NCI-H526 (cell line): ENCODE data around the gene C1GALT1.

ENCODE experiments used
- DNase-seq, 2 experiments: peaks; one replicate each; lab custom pipeline; 2025; lab: John Stamatoyannopoulos, UW

Gene C1GALT1

DNA sequence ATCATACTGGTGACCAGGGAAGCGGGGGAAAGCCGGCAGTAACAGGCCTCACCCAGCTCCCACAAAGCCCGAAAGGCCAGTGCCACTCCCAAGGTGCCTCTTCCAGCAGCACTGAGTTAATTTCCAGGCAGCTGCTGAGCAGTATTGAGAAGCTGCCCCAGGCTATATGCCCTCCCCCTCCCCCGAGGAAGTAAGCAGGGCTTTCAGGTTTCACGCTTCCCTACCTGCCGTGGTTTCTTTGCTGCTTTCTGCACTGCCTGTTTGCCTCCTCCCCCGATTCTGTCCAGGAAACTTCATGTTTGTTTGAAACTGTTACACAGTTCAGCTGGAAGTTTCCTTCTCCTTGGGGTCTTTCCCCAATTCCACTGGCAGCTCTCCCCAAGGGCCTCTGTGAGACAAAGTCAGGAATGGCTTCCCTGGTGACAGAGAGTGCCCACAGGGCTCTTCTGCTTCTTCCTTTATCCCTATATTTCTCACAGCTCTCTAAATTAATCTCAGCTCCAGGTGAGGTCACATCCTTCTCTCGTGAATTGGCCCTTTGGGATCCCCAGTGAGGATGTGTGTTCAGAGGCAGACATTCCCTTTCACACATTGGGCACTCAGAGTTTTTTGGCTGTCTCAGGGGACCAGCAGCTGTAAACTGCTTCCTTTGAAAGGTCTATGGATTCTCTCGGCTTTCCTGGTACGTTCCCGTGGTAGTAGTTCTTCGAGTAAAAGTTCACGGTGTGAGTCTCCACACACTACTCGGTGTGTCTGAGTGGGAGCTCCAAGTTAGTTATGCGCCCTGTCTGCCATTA is 19.4 kb downstream of the C1GALT1 start:
- DNase-seq = peak in 1 of 2 experiments; percentile 42

DNA sequence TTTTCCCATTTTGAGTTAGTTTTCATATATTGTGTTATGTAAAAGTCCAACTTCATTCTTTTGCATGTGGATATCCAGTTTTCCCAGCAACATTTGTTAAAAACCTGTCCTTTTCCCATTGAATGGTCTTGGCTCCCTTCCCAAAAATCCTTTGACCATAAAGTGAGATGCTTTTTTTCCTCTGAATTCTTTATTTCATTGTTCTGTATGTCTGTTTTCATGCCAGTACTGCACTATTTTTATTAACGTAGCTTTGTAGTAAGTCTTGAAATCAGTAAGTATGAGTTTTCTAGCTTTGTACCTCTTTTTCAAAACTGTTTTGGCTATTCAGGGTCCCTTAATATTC is 20.0 kb downstream of the C1GALT1 start:
- DNase-seq = no peak

DNA sequence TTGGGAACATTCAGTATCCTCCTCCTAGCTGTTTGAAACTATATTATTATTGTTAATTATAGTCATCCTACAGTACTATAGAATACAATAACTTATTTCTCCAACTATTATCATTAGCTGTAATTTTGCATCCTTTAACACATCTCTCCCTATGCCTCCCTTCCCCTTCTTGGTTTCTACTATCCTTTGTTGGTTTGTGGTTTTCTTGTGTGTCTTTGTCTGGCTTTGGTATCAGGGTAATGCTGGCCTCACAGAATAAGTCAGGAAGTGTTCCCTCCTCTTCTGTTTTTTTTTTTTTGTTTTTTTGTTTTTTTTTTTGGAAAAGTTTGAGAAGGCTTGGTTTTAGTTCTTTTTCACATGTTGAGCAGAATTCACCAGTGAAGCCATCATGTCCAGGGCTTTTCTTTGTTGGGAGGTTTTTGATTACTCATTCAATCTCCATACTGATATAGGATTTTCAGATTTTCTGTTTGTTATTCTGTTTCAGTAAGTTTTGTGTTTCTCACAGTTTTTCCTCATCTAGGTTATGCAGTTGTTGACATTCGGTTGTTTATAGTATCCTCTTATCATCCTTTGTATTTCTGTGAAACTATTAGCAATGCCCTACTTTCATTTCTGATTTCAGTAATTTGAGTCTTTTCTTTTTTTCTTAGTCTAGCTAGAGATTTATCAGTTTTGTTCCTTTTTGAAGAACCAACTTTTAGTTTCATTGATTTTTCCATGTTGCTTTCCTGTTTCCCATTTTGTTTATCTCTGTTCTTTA is 21.6 kb downstream of the C1GALT1 start:
- no peak for DNase-seq

GRCh38 chr7:7207876-7208275 is 25.5 kb downstream of the C1GALT1 start:
- DNase-seq = no peak

GRCh38 chr7:7208520-7208919 is 26.2 kb downstream of the C1GALT1 start:
- DNase-seq = no peak

DNA sequence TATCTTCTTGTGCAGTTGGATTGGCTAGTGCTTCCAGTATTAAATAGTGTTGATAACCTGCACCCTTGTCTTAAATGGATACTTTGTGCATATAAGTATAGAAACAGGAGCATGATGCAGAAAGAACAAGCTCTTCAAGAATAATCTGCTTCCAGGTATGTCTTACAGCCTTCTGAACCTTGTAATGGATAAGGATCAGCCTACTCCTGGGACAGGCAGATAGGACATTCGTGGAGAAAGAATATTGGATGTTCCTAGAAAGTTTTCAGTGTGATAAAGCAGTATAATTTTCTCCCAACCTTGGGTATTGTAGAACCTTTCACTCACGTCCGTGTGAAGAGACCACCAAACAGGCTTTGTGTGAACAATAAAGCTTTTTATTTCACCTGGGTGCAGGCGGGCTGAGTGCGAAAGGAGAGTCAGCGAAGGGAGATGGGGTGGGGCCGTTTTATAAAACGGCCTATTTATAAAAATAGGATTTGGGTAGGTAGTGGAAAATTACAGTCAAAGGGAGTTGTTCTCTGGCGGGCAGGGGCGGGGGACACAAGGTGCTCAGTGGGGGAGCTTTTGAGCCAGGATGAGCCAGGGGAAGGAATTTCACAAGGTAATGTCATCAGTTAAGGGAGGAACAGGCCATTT is 27.2 kb downstream of the C1GALT1 start:
- DNase-seq = no peak

GRCh38 chr7:7210475-7211237 is 28.3 kb downstream of the C1GALT1 start:
- DNase-seq = peak; percentile 19 to 65

DNA sequence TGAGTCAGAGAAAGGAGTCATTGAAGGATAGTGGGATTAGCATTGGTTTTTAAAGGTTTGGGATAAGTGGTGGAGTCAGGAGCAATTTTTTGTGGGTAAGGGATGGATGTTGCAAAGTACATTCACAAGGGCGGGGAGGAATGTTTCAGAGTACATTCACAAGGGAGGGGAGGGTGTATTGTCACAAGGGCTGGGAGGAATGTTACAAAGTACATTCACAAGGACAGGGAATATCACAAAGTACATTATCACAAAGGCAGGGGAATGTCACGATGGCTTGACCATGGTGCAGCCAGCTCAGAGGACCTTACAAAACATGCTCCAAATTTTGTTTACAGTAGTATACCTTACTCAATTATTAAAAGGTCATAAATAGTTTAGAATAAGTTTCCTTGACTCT is 30.3 kb downstream of the C1GALT1 start:
- no peak for DNase-seq

GRCh38 chr7:7214398-7215347 is 32.3 kb downstream of the C1GALT1 start:
- no peak for DNase-seq

- no peak for DNase-seq
Observed at GRCh38 chr7:7216279-7216678, 33.9 kb downstream of the C1GALT1 start.

DNA sequence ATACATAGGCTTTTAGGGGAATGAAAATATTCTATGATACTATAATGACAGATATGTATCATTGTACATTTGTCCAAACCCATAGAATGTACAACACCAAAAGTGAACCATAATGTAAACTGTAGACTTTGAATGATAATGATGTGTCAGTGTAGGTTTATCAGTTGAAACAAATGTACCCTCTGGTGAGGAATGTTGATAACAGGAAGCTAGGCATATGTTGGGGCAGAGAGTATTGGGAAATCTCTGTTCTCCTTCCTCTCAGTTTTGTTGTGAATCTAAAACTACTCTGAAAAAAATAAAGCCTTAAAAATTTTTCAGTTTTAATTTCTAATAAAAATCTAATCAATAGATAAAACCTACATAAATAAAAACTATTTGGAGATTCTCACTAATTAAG is 36.9 kb downstream of the C1GALT1 start:
- DNase-seq = no peak

DNA sequence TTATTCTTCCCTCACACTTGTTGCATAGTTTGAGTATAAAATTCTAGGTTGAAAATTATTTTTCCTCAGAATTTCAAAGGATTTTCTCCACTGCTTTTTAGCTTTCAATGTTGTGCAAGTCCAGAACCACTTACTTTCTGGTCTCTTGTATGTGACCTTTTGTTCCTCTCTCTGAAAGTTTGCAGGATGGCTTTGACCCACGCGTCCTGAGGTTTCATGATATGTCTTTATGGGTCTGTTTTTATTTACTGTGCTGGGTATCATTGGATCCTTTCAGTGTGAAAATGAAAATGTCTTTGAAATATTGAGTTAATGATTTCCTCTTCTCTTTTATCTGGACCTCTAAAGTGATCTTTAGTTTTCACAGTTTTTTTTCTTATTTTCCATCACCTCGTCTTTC is 38.5 kb downstream of the C1GALT1 start:
- DNase-seq = no peak

DNA sequence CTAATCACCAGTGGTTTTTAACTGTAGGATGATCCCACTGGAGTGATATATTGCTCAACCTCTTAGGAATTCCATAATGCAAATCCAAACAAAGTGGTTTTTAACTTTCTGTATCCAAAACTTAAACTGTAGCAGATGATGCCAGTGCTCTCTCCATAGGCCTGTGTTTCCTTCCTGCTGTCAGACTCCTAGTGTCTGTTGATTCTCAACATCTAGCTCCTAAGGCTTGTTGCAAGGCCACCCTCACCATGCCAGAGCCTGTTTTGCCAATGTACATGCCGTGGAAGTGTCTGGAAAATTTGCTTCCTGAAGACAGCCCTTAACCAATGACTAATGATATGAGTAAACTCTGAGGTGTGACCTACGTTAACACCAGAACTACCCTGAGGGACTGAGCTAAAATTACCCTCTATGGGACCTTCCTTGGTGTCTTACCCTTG is 39.3 kb downstream of the C1GALT1 start:
- DNase-seq = no peak

GRCh38 chr7:7223250-7223649 is 40.9 kb downstream of the C1GALT1 start:
- DNase-seq = no peak

DNA sequence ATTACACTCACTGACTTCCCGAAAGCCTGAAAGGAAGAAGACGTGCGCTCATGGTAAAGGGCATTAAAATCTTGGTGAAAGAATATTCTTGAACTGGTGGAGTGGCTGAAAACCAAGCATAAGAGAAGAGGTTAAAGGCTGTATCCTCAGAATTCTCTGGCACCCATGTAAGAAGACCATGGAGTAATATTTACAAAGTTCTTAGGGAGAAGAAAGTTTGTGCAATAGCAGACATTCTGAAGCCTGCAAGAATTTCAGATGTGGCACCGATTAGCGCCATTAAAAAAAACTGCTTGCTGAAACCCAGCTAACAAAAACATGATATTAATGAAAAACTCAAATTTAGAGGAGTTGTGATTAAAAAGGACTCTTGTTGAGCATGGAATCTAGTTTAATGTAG is 44.1 kb downstream of the C1GALT1 start:
- no peak for DNase-seq

DNA sequence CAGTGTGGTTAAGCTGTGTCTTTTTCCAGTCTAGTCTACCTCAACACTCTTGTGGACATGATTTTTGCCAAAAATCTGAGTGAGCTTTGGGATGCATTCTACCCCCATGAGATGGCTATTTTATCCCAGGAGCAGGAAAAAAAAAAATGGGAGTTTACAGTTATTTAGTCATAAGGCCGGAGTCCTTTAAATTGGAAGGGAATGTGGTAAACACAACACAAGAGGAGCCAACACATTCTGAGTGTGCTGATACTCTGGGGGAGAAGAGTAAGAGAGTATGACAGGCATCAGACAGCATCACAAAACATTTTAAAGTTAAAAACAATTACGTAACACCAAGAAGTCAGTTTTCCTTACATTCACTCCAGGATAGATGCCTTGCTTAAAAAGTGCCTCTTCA is 46.1 kb downstream of the C1GALT1 start:
- DNase-seq = no peak

DNA sequence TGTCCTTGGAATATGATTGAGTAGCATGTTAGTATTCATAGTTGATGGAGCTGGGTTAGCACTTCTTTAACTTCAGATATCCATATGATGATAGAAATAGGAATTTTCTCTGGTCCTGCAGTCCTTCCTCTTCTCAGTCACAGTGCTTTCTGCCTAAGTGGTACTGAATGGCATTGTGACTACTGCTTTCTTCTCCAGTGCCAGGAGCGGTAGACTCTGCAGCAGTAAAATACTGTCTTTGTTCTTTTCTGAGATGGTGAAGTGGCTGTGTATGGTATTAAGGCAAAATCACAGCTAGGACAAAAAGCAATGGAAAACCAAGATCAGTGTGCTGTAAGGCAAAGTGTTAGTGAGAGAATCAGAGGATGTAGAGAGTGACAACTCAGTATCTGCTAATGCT is 46.6 kb downstream of the C1GALT1 start:
- DNase-seq = no peak

DNA sequence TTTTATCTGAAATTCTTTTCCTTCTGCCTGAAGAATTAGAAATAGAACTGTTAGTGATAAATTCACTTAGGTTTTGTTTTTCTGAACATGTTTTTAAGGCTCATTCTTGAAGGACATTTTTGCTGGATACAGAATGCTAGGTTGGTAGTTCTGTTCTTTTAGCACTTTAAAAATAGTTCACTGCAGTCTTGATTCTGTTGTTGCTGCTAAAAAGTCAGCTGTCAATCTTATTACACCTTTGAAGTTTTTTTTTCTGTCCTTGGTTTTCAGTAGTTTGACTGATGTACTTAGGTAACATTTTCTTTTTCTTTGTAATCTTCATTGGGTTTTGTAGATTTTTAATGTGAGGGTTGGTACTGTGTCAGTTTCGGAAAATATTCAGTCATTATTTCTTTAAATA is 48.7 kb downstream of the C1GALT1 start:
- no peak for DNase-seq

GRCh38 chr7:7231865-7232264 is 49.5 kb downstream of the C1GALT1 start:
- DNase-seq = no peak

GRCh38 chr7:7235347-7235746 is 53.0 kb downstream of the C1GALT1 start:
- no peak for DNase-seq

- no peak for DNase-seq
Observed at GRCh38 chr7:7236041-7236440, 53.7 kb downstream of the C1GALT1 start.
